Measurements from ENCODE around the gene ATP6V0C.
"Not testable (repeated sequence)": the region's sequence is repeated elsewhere in the genome, so short reads cannot be mapped to it uniquely, and the experiment has no call there.

Gene ATP6V0C

GRCh38 chr16:2474877-2475412 lies 38.8 kb upstream of the ATP6V0C start, which contains the start of gene TBC1D24:
Gene TBC1D24, plus strand, starts transcription at chr16:2475127. Its CDS starts 21,022 bp downstream, at chr16:2496149.
- DNase-seq (ENCODE audit: low read depth in 2 of 2) = peak; percentile 68 to 78

GRCh38 chr16:2475413-2476344 lies 38.1 kb upstream of the ATP6V0C start:
- no peak for DNase-seq (ENCODE audit: low read depth in 2 of 2)

GRCh38 chr16:2476345-2476720 lies 37.4 kb upstream of the ATP6V0C start:
- no peak for DNase-seq (ENCODE audit: low read depth in 2 of 2)

GRCh38 chr16:2476741-2477140 lies 37.0 kb upstream of the ATP6V0C start:
- DNase-seq (ENCODE audit: low read depth in 2 of 2) = no peak

GRCh38 chr16:2477327-2477726 lies 36.4 kb upstream of the ATP6V0C start:
- DNase-seq (ENCODE audit: low read depth in 2 of 2) = no peak

GRCh38 chr16:2478279-2478678 lies 35.5 kb upstream of the ATP6V0C start:
- no peak for DNase-seq (ENCODE audit: low read depth in 2 of 2)

- DNase-seq (ENCODE audit: low read depth in 2 of 2) = not testable (repeated sequence)
These were observed 33.8 kb upstream of the ATP6V0C start for GRCh38 chr16:2479996-2480395.

- DNase-seq (ENCODE audit: low read depth in 2 of 2) = no peak
These were observed 32.8 kb upstream of the ATP6V0C start for GRCh38 chr16:2480948-2481347.

GRCh38 chr16:2481676-2482075 lies 32.1 kb upstream of the ATP6V0C start:
- no peak for DNase-seq (ENCODE audit: low read depth in 2 of 2)

GRCh38 chr16:2482249-2482648 lies 31.5 kb upstream of the ATP6V0C start:
- DNase-seq (ENCODE audit: low read depth in 2 of 2) = no peak

GRCh38 chr16:2482708-2483534 lies 30.8 kb upstream of the ATP6V0C start:
- no peak for DNase-seq (ENCODE audit: low read depth in 2 of 2)

- DNase-seq (ENCODE audit: low read depth in 2 of 2) = no peak
These were observed 29.5 kb upstream of the ATP6V0C start for GRCh38 chr16:2483939-2484897.

- DNase-seq (ENCODE audit: low read depth in 2 of 2) = no peak
These were observed 28.7 kb upstream of the ATP6V0C start for GRCh38 chr16:2484898-2485508.

- no peak for DNase-seq (ENCODE audit: low read depth in 2 of 2)
These were observed 27.8 kb upstream of the ATP6V0C start for GRCh38 chr16:2485811-2486507.

GRCh38 chr16:2486645-2487516 lies 26.9 kb upstream of the ATP6V0C start:
- DNase-seq (ENCODE audit: low read depth in 2 of 2) = peak; percentile 54 to 58

GRCh38 chr16:2487517-2487842 lies 26.3 kb upstream of the ATP6V0C start:
- DNase-seq (ENCODE audit: low read depth in 2 of 2) = no peak

- no peak for DNase-seq (ENCODE audit: low read depth in 2 of 2)
These were observed 25.7 kb upstream of the ATP6V0C start for GRCh38 chr16:2487903-2488531.

- no peak for DNase-seq (ENCODE audit: low read depth in 2 of 2)
These were observed 24.2 kb upstream of the ATP6V0C start for GRCh38 chr16:2489581-2489980.
